Left cardiac atrium (tissue), 4 donors: ENCODE results near the gene SEPTIN2. TPM values are rescaled to one million over a fixed set of nuclear protein-coding genes. Genes with fewer than 3 reads are reported as not detected.
"Not testable (repeated sequence)": the region's sequence is repeated elsewhere in the genome, so short reads cannot be mapped to it uniquely, and the experiment has no call there.

ENCODE experiments used
- ATAC-seq, 2 donors: fragments of 200-7000 bp; cut with Tn5 transposase; one replicate each; pipeline ENCODE4 v1.9.1; 2020; ENCODE audit warnings: mild to moderate bottlenecking in 2 of 2, moderate library complexity in 2 of 2
- DNase-seq: peaks from one replicate; pipeline ENCODE4 v3.0.0-alpha.2; 2020
- intact Hi-C, 2 donors: fragments of 100-400 bp; cut with DNase I; formaldehyde crosslinking; loops; one replicate each; pipeline versions ENCODE4 v1.14.1 to v1.15.1; 2022 to 2023
- total RNA-seq, 2 donors: library from RNA; stranded (reverse); fragmentation: NEBNext Ultra II Directional; extraction: Animal tissue kit (Norgen Biotek cat#: 25700); gene quantifications; one replicate each; pipeline ENCODE4 v1.2.1, GENCODE V29; 2021
- donor health status: DM: no; HTN: yes; CAD: no.
- donor health status: DM: no; HTN: yes; CAD: no; lungs with severe emphysema.
- donor health status: DM: yes; HTN: yes; CAD: no.
- donor health status: Dilated cardiomyopathy.

SEPTIN2 gene
- total RNA-seq, 2 donors from 2014 or later: 194 to 328 TPM

DNA sequence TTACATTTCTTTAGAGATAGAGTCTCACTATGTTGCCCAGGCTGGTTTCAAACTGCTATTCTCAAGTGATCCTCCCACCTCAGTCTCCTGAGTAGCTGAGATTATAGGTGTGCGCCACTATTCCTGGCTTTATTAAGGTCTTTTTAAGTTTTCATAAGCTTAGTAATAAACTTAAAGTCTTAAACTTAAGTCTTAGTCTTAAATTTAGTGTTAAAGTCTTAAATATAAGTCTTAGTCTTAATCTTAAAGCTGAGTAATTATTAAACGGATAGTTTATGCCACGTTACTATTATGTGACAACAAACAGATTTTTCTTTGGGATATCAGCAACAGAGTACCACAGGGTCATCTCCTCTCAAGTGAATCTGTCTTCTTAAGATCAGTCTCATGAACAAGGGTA lies 52.9 kb downstream of the SEPTIN2 start:
- intact Hi-C loops: no loop called here
- DNase-seq (no peak), ATAC-seq (no peak)

DNA sequence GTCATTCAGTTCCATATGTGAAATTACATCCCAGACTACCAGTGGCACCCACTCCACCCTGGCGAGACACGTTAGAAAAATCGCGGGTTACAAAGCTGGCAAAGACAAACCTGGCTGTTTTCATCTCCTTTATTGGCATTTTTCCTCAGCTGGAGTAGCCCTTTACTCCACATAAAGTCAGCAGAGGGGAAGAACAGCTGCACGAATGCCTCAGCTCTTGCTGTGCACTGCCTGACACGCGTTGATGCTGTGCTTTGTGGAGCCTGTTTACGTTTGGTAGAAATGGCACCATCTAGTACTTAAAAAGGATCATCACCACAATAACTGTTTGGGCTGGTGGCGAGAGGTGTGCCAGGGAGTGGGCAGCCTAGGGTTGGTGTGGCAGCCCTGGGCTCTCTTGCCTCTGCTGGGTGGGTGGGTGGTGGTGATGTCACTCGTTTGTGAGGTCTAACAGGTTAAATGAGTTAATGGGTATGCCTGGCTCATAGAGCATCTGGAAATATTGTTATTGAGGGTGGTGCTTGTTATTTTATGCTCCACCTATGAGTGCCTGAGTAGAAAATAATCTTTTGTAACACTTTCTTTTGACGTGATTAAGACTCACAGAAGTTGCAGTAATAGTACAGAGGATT lies 56.8 kb downstream of the SEPTIN2 start:
- DNase-seq (no peak), ATAC-seq (peak; percentile 27 to 61)
- intact Hi-C loops: no loop called here

DNA sequence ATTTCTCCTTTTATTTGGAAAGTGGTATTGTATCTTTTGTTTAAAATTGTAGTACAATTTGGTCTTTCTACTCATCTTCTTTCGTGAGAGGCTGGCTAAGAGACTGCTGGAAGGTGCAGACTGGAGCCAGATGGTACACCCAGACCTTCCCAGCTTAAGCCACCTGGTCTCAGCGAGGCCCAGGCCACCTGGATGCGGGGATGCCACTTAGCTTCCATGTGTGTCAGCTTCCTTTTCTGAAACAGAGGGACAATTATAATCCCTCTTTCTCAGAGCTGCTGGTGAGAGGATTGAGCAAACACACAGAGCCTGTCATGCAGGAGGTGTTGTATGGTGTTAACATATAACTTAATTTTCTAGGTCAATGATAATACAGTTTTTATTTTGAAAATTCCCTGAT lies 57.7 kb downstream of the SEPTIN2 start:
- DNase-seq (no peak), ATAC-seq (no peak)
- intact Hi-C loops: no loop called here

DNA sequence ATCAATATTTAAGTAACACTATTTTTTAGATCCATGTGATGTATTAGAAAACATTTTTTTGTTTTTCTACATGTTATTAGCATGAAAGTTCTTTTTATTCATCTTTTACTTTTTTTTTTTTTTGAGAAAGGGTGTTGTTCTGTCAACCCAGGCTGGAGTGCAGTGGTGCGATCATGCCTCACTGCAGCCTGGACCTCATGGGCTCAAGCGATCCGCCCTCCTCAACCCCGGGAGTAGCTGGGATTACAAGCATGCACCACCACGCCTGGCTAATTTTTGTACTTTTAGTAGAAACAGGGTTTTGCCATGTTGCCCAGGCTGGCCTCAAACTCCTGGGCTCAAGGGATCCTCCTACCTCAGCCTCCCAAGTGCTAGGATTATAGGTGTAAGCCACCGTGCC lies 58.2 kb downstream of the SEPTIN2 start:
- intact Hi-C loops, DNase-seq, ATAC-seq: not testable (repeated sequence)

DNA sequence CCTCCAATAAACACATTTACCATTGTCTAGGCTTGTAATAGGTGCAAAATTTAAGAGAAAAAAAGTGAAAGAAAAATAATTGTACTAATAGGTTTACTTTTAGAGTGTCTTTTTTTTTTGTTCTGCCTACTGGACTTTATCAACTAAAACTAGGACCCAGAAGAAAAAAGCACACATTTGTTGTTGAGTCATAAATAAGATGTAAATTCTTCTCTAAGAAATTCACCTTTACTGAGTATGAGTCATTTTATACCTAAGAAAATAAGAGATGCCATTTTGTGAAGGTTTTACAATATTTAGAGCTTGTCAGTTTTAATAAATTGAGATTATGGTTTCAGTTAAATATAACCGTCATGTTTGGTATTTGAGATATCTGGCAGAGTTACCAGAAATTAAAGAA lies 59.6 kb downstream of the SEPTIN2 start:
- ATAC-seq (no peak), DNase-seq (no peak)
- intact Hi-C loops: no loop called here

DNA sequence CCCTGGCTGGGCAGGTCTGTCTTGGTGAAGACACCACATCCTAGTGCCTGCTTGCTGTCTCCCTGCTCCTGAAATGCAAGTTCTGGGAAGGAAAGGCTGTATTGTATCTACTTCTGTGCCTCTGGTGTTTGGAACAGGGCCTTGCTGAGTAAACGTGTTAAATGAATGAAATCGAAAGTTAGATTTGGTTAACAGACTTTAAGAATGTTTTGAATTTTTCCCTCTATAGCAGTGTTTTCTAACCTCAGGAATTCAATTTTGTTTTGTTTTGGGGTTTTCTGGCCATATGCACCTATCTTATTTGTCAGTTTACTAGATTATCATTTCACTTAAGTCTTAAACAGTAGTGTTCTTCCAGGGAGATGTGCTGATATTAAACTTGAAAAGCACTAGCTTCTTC lies 61.1 kb downstream of the SEPTIN2 start:
- intact Hi-C loops: no loop called here
- DNase-seq: no peak
- ATAC-seq: no peak

GRCh38 chr2:241378816-241379215 lies 63.1 kb downstream of the SEPTIN2 start:
- DNase-seq: no peak
- ATAC-seq: no peak
- intact Hi-C loops: no loop called here

DNA sequence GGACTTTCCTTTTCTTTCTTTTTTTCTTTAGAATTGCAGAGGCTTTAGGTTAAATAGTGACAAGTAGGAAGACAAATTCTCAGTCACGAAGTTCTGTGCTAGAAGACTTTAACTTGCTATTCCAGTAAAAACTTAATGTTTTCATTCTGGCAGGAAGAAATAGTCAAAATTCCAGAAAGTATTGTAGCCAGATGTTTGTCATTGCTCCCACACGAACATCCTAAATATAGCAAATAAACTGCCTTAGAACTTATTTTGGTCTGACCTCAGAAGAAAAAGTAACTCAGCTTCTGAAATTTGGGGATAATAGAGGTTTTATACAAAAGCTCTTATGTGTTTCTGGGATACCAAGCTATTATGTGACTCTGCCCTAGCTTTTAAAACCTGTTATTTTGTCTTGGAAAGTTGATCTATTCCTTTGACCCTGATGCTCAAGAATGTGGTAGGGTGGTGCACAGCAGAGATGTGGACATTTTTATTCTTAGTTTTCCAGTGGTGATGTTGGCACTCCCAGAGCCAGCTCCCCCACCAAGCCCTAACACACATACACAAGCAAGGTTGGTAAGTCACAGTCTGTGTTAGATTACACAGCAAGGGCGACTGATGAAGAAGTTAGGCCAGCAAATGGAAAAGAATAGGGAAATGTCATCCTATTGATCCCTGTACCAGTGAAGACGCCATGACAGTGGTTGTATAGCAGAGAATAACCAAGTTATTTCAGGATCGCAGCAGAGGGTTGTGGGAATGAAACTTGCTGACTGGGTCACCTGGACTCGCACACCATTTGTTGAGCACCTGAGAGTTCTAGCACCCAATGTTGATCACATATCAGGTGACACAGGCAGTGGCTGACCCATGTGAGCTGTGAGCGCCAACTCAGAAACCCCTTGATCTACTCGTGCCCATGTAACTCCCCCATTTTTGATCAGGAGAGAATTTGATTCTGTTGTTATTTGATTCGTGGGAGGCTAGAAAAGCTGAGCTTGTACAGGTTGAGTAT lies 64.1 kb downstream of the SEPTIN2 start:
- intact Hi-C loops: no loop called here
- no peak for ATAC-seq
- no peak for DNase-seq

- DNase-seq (no peak), ATAC-seq (no peak)
- intact Hi-C loops: no loop called here
These were observed 66.1 kb downstream of the SEPTIN2 start for GRCh38 chr2:241381872-241382271.

DNA sequence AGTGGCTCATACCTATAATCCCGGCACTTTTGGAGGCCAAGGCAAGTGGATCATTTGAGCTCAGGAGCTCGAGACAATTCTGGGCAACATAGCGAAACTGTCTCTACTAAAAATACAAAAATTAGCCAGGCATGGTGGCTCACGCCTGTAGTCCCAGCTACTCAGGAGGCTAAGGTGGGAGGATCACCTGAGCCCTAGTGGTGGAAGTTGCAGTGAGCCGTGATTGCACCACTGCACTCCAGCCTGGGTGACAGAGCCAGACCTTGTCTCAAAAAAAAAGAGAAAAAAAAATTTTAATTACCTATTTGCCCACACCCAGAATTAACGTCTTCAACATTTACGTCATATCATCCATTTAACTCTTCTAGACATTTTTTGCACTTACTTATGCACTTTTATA lies 69.7 kb downstream of the SEPTIN2 start:
- ATAC-seq, DNase-seq, intact Hi-C loops: not testable (repeated sequence)

- ATAC-seq (no peak), DNase-seq (no peak)
- intact Hi-C loops: no loop called here
These were observed 70.8 kb downstream of the SEPTIN2 start for GRCh38 chr2:241386519-241386918.

- no peak for DNase-seq
- ATAC-seq: no peak
- intact Hi-C loops: no loop called here
These were observed 74.0 kb downstream of the SEPTIN2 start for GRCh38 chr2:241389697-241390096.

DNA sequence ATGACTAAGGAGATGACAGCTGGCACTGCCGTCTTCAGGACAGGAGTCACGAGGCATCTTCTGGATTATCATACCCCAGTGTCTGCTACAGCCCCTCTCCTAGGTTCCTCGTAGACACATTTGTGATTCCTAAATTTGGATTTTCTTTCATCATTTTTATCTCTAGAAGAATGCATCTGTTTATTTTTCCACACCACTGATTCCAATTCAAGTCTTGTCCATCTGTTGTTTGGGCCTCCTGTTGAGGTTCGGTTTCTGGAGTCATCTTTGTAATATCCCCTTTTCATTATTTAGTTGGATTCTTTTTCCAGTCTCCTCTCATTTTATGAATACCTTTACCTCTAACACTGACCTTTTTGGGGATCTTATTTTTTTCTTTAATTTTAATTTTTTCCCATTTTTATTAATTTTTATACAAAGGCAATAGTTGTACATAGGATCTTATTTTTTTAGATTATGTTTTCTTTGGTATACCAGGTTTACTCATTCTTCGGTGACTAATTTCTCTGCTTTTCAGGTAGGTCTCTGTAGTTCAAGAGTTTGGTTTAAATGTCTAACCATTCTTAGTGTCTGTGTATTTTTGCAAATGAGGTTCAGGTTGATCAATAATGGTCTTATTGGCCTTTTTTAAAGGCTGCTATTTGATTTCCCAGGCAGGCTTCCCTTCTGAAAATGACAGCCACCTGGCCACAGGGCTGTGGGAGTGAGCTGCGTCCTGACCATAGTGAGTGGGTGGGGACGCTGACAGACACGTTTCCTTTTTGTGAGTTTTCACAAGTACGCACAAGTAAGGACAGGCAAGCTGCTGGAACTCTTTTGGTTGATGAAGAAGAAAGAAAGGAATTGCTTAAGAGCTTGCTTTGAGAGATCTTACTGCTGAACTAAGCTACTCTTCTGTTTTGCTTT lies 74.8 kb downstream of the SEPTIN2 start:
- intact Hi-C loops: no loop called here
- no peak for ATAC-seq
- DNase-seq: no peak

DNA sequence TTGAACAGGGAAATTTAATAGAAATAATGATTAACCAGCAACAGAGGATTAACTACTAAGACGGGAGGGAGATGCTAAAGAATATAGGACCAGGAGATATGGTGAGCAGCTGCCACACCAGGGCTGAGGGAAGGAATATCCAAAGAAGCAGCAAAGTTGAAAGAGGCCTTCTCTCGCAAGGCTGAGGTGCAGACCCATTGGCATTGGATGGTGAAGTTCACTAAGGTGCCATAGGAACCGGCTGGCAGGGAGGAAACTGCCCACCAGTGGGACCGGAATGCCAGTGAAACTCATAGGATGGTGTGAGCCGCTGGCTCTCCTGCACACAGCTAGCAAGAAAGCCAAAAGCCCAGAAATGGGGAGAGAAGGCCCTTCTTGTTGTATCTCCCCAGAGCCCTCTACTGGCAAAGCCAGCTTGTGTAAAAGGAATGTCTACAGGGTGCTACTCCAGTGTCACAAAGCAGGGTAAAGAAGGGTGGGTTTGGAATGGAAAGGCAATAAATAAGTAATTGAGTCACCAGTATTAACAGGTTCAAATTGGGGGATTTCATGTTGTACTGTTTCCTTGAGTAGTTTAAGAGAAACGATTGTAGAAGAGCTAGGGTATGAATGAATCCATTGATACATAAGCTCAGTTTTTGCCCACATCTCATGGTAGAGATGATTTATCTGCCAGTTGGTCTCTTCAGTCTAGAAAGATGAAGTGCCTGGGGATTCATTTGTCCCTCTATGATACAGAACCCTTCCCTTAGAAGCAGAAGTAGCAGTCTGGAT lies 76.4 kb downstream of the SEPTIN2 start:
- intact Hi-C loops: no loop called here
- peak in 1 of 2 donors; percentile 44 for ATAC-seq
- no peak for DNase-seq

DNA sequence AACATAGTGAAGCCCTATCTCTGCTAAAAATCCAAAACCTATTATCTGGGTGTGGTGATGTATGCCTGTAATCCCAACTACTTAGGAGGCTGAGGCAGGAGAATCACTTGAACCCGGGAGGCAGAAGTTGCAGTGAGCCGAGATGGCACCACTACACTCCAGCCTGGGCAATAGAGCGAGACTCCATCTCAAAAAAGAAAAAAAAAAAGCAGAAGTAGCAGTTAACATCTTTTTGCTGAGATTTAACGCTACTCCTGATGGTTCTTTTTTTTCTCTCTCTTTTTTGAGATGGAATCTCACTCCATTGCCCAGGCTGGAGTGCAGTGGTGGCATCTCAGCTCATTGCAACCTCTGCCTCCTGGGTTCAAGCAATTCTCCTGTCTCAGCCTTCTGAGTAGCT lies 77.0 kb downstream of the SEPTIN2 start:
- intact Hi-C loops, DNase-seq, ATAC-seq: not testable (repeated sequence)

DNA sequence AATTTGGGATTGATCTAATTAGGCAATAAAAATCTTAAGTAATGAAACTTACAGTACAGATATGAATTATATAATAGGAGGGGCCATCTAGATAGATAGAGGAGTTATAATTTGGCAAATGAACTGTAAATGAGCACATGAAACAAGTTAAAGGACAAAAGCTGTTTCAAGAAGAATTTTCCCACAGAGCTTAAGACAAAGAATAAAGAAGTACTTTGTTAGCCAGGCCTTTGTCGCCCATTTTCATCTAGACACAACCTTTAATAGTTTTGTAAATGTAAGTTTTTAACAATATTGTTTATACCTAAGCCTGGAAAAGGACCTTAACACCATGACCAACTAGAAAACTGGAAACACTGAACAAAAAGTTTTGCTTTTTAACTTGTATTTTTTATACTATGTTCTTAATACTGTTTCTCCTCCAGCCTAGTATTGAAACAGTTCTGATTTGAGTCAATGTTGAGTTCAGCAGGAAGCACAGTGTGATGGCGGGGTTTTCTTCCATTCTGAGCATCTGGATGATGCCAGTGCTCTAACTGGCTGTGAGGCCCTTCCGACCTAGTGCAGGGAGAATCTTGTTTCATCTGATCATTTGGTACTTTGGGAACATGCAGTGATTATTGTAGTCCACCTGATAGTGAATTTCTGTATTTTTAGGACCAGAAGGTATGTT lies 77.9 kb downstream of the SEPTIN2 start:
- intact Hi-C loops: no loop called here
- ATAC-seq (no peak), DNase-seq (no peak)

- intact Hi-C loops, ATAC-seq, DNase-seq: not testable (repeated sequence)
These were observed 81.1 kb downstream of the SEPTIN2 start for GRCh38 chr2:241396809-241397208.
